Measurements from ENCODE around the gene DYNLT4.

DYNLT4 gene

DNA sequence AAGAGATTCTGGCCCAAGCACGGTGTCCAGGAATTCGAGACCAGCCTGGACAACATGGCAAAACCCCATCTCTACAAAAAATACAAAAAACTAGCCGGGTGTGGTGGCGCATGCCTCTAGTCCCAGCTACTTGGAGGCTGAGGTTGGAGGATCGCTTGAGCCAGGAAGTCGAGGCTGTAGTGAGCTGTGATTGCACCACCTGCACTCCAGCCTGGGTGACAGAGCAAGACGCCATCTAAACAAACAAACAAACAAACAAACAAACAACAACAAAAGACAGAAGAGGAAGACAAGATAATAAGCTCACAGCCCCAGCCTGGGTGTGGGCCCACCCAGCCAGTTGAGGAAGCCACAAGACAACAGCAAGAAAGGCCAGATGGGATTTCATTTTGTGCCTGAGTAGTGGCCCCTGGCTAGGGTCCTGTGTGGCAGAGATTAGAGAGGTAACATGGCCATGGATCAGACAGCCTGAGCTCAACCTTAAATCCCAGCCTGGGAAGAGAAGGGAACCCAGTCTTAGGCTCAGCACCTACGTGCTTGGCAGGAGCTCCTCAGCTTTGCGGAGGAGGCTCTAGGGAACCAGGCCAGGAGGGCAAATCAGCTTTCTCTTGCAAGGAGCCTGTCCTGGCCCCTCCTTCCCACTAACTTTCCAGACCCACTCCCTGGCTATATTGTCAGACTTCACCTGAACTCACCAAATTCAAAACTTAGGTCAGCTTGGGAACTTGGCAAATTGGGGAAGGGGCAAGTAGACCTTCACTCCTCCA, 14.2 kb downstream of the DYNLT4 start:
- TF ChIP-seq, protein P1, sequence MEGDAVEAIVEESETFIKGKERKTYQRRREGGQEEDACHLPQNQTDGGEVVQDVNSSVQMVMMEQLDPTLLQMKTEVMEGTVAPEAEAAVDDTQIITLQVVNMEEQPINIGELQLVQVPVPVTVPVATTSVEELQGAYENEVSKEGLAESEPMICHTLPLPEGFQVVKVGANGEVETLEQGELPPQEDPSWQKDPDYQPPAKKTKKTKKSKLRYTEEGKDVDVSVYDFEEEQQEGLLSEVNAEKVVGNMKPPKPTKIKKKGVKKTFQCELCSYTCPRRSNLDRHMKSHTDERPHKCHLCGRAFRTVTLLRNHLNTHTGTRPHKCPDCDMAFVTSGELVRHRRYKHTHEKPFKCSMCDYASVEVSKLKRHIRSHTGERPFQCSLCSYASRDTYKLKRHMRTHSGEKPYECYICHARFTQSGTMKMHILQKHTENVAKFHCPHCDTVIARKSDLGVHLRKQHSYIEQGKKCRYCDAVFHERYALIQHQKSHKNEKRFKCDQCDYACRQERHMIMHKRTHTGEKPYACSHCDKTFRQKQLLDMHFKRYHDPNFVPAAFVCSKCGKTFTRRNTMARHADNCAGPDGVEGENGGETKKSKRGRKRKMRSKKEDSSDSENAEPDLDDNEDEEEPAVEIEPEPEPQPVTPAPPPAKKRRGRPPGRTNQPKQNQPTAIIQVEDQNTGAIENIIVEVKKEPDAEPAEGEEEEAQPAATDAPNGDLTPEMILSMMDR (IDR thresholded peaks at IDR 0.05; ENCODE audit: low read depth, low read length): no peak
- H3K36me3 ChIP-seq: no peaks in the 10 kb centered on the region
- H3K27me3 ChIP-seq (ENCODE audit: insufficient read depth, low read depth, severe bottlenecking): no peaks in the 10 kb centered on the region
- DNase-seq: peak; percentile 61
- peak overlapping the region; percentile 34 for H3K27ac ChIP-seq
- no peak overlapping the region for H3K4me3 ChIP-seq (ENCODE audit: low read depth, low read length)
- H3K9me3 ChIP-seq (ENCODE audit: severe bottlenecking): no peaks in the 10 kb centered on the region

DNA sequence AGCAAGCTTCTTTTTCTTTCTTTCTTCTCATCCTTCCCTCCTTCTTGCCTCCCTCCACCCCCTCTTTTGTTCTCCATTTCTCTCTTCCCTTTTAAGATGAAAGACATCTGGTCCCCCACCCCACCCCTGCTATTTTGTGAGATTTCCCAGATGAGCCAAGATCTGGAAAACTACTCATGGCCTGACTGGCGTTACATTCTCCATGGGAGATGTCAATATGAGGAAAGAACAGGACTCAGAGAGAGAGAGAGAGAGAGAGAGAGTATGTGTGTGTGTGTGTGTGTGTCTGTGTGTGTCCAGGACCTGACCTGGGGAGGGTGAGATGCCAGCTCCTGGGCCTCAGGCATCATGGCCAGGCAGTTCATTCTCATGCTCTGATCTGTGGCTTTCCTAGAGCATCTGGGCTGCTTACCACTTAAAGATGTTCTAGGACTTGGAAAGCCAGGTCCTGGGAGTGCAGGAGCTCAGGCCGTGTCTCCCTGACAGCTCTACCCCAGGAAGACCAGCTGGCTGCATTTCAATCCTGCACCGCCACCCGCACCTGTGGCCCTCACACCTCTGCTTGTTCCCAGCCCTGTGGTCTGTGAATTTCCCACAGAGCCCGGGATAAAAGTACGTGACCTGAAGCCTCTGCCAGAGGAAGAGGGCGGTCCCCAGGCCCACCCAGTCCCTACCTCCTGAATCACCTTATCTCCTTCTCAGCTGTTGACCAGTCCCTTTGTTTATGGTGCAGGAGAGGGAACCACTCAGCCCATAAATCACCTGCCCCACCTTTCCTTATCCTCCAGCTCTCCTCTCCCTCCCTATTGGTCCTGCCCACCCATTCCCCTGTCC, 16.0 kb downstream of the DYNLT4 start:
- Histone ChIP-seq H3K27me3 (ENCODE audit: insufficient read depth, low read depth, severe bottlenecking) (no peaks in the 10 kb centered on the region), H3K27ac (no peak overlapping the region), H3K36me3 (no peaks in the 10 kb centered on the region), H3K9me3 (ENCODE audit: severe bottlenecking) (no peaks in the 10 kb centered on the region), H3K4me3 (ENCODE audit: low read depth, low read length) (no peak overlapping the region)
- TF ChIP-seq, protein P1 (IDR thresholded peaks at IDR 0.05; ENCODE audit: low read depth, low read length): no peak
- no peak for DNase-seq

DNA sequence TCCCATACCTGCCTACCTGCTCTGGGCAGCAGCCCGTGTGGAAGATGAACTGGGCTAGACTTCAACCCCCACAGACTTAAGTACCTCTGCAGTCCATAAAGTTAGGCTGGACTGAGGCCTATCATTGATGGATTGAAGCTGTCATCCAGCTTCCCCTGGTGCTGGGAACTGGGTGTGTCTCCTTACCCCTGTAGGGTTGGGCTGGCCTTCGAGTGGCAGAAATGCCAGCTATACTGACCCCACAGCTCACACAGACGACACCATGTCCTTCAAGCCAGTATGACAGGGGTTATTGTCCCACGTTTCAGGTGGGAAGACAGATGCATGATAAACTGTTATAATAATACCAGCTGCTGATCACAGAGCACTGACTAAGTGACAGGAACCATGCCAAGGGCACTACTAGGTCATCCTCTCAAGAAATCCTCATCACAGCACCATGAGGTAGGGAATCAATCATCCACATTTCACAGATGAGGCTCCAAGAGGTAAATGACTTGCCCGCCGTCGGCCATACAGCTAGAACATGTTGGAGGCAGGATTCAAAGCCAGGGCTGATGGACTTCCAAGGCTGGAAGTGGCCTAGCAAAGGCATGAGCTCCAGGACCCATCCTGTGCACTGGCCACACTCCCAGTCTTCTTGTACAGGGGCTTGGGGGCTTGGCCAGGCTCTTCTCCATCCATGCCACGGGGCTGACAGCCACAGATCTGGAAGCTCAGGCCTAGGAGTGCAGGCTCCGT, 18.9 kb downstream of the DYNLT4 start, which contains the start of gene BEST4:
Gene BEST4, minus strand, starts transcription at position 51 of the 741 bp plus-strand sequence. CDS start 465 bp downstream, outside the sequence.
- no peaks in the 10 kb centered on the region for H3K27me3 ChIP-seq (ENCODE audit: insufficient read depth, low read depth, severe bottlenecking)
- TF ChIP-seq, protein P1 (IDR thresholded peaks at IDR 0.05; ENCODE audit: low read depth, low read length): no peak
- no peak for DNase-seq
- H3K4me3 ChIP-seq (ENCODE audit: low read depth, low read length): no peak within 1 kb of the TSS
- H3K36me3 ChIP-seq: no peaks in the 10 kb centered on the region
- no peaks in the 10 kb centered on the region for H3K9me3 ChIP-seq (ENCODE audit: severe bottlenecking)
- no peak within 1 kb of the TSS for H3K27ac ChIP-seq

DNA sequence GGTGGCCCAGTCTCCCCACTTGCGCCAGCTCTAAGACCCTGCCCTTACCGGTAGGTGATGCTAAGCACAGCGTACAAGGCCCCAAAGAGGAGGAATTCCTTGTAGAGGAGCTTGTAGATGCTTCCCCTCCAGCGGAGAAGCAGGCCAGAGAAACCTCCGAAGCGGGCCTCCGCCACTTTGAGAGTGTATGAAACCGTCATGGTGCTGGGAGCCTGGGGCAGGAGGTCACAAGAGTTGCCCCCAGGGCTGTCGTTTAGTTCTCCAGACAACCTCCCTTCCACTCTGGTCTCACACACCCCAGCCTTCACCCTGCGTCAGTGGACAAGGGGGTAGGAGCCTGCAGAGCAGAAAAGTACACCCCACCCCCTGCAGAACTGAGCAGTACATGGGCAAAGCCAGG, 19.6 kb downstream of the DYNLT4 start:
- TF ChIP-seq, protein P1 (IDR thresholded peaks at IDR 0.05; ENCODE audit: low read depth, low read length): no peak
- H3K36me3 ChIP-seq: no peaks in the 10 kb centered on the region
- DNase-seq: no peak

DNA sequence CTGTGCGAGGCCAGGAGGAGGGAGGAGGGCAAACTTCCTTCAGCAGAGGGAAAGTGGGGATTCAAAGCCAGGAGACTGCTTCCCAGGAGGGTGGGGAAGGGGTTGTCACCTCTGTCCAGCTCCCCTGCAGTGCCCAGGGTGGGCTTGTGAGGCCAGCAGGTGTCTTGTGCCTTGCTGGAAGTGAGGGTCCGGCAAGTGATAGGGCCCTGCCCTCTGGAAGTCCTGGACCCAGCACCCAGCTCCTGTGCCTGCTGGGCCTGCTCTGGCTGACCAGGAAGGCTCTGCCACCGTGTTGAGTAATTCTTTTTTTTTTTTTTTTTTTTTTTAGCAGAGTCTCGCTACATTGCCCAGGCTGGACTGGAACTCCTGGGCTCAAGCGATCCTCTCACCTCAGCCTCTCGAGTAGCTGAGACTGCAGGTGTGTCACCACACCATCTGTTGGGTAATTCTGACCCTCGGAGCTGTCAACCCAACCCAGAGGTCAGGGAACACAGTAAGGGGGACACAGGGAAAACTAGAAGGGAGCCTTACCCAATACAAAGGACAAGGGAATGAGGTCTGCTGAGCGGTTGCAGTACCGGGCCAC, 20.2 kb downstream of the DYNLT4 start:
- TF ChIP-seq, protein P1 (IDR thresholded peaks at IDR 0.05; ENCODE audit: low read depth, low read length): no peak
- H3K4me3 ChIP-seq (ENCODE audit: low read depth, low read length): no peak overlapping the region
- H3K9me3 ChIP-seq (ENCODE audit: severe bottlenecking): no peaks in the 10 kb centered on the region
- H3K36me3 ChIP-seq: peaks cover under 1% of the 10 kb centered on the region; the same call in 1 of the 2 replicates
- H3K27ac ChIP-seq: no peak overlapping the region
- DNase-seq: no peak
- no peaks in the 10 kb centered on the region for H3K27me3 ChIP-seq (ENCODE audit: insufficient read depth, low read depth, severe bottlenecking)

More for the DNA sequence above, 19.6 kb downstream of the DYNLT4 start:
- H3K4me3 ChIP-seq (ENCODE audit: low read depth, low read length): no peak overlapping the region
- H3K9me3 ChIP-seq (ENCODE audit: severe bottlenecking): no peaks in the 10 kb centered on the region
- no peaks in the 10 kb centered on the region for H3K27me3 ChIP-seq (ENCODE audit: insufficient read depth, low read depth, severe bottlenecking)
- H3K27ac ChIP-seq: no peak overlapping the region
